ENCODE measurements around the gene PC.

Gene PC

DNA sequence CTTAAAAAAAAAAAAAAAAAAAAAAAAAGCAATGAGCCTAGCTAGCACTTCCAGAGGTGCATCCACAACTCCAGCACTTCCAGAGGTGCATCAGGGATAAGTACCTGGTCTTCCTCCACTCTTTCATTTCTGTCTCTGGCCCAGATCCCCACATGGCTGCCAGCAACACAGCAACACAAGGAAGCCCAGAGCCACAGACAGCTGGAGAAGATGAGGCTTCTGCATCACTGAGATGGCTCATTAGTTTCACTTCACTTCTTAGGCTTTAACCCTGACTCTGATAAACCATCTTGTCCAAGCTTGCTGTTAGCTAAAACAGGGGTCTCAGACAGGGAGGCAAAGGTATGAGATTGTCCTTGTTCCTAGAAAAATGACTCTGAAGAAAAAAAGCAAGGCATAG lies 35.6 kb downstream of the PC start:
- Histone ChIP-seq H3K36me3 (ENCODE audit: control insufficient read depth, insufficient read depth, low read length) (no peaks in the 10 kb centered on the region), H3K4me3 (ENCODE audit: low read depth, low read length) (no peak overlapping the region), H3K27ac (no peak overlapping the region), H3K27me3 (ENCODE audit: control insufficient read depth, insufficient read depth, low read length) (no peaks in the 10 kb centered on the region), H3K4me1 (no peaks in the 10 kb centered on the region), H3K4me2 (ENCODE audit: low read length) (no peak overlapping the region), H3K79me2 (peaks cover 6% of the 10 kb centered on the region), H3K9ac (no peak overlapping the region), H2AFZ (no peak overlapping the region), H3K9me3 (ENCODE audit: control insufficient read depth, low read length) (no peaks in the 10 kb centered on the region)
- TF ChIP-seq, protein P1, sequence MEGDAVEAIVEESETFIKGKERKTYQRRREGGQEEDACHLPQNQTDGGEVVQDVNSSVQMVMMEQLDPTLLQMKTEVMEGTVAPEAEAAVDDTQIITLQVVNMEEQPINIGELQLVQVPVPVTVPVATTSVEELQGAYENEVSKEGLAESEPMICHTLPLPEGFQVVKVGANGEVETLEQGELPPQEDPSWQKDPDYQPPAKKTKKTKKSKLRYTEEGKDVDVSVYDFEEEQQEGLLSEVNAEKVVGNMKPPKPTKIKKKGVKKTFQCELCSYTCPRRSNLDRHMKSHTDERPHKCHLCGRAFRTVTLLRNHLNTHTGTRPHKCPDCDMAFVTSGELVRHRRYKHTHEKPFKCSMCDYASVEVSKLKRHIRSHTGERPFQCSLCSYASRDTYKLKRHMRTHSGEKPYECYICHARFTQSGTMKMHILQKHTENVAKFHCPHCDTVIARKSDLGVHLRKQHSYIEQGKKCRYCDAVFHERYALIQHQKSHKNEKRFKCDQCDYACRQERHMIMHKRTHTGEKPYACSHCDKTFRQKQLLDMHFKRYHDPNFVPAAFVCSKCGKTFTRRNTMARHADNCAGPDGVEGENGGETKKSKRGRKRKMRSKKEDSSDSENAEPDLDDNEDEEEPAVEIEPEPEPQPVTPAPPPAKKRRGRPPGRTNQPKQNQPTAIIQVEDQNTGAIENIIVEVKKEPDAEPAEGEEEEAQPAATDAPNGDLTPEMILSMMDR (IDR thresholded peaks at IDR 0.05), result no peak

DNA sequence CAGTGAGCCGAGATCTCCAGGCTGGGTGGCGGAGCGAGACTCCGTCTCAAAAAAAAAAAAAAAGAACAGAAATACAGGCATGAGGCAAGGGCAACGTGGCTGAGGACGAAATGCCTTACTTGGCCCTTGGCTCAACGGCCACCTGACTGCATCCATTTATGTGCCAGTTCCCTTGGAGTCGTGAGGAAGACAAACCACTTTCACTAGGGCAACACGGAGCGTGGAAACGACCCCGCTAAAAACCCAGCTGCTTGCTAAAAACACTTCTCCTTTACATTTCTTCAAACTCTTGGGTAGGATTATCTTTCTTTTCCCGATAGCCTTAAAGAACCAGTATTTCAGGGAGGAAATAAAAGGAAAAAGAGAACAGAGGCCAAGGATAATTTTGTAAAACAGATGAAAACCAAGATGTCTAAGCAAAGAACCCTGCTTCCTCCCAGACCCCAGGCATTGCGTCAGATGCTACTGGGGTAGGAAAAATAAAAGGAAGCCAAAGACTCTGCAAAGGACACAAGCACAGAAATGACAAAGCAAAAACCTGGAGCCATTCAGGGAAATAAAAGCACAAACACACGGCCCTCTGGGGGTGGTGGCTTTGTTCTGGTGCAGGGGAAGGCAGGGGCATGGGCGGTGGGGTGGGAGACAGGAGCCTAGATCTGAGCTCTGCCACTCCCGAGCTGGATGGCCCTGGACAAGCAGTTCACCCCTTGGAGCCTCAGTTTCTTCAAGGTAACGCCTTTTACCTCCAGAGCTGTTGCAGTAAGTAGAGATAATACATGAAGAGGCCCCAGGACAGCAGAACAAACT lies 37.0 kb downstream of the PC start:
- H3K4me2 ChIP-seq (ENCODE audit: low read length), result no peak overlapping the region
- no peak overlapping the region for H3K4me3 ChIP-seq (ENCODE audit: low read depth, low read length)
- H2AFZ ChIP-seq, result no peak overlapping the region
- no peaks in the 10 kb centered on the region for H3K4me1 ChIP-seq
- TF ChIP-seq, protein P1 (IDR thresholded peaks at IDR 0.05), result no peak
- H3K27ac ChIP-seq, result no peak overlapping the region
- no peak overlapping the region for H3K9ac ChIP-seq
- H3K9me3 ChIP-seq (ENCODE audit: control insufficient read depth, low read length), result no peaks in the 10 kb centered on the region
- no peaks in the 10 kb centered on the region for H3K36me3 ChIP-seq (ENCODE audit: control insufficient read depth, insufficient read depth, low read length)
- peaks cover 12% of the 10 kb centered on the region for H3K79me2 ChIP-seq
- no peaks in the 10 kb centered on the region for H3K27me3 ChIP-seq (ENCODE audit: control insufficient read depth, insufficient read depth, low read length)

DNA sequence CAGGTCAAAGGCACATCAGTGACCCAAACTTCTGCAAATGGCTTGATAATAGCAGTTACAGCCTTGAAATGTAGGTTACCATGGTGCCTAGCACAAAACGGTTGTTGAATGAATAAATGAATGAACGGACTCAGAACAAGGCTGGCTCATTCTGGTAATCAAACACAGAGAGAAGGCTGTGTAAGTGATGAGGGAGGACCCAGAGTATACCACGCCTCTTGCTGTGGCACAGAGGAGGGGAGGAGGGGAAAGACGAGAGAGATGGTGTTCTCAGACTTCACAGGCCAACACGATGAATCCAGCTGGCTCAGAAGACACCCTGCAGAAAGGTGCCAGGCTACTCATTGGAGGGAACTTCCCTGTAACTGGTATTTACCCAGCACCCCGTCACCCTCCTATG lies 38.3 kb downstream of the PC start:
- Histone ChIP-seq H2AFZ (no peak overlapping the region), H3K4me1 (no peaks in the 10 kb centered on the region), H3K27ac (no peak overlapping the region), H3K9me3 (ENCODE audit: control insufficient read depth, low read length) (no peaks in the 10 kb centered on the region), H3K4me2 (ENCODE audit: low read length) (no peak overlapping the region), H3K4me3 (ENCODE audit: low read depth, low read length) (no peak overlapping the region), H3K27me3 (ENCODE audit: control insufficient read depth, insufficient read depth, low read length) (no peaks in the 10 kb centered on the region), H3K36me3 (ENCODE audit: control insufficient read depth, insufficient read depth, low read length) (no peaks in the 10 kb centered on the region), H3K9ac (no peak overlapping the region), H3K79me2 (peaks cover 19% of the 10 kb centered on the region)
- TF ChIP-seq, protein P1 (IDR thresholded peaks at IDR 0.05), result no peak

DNA sequence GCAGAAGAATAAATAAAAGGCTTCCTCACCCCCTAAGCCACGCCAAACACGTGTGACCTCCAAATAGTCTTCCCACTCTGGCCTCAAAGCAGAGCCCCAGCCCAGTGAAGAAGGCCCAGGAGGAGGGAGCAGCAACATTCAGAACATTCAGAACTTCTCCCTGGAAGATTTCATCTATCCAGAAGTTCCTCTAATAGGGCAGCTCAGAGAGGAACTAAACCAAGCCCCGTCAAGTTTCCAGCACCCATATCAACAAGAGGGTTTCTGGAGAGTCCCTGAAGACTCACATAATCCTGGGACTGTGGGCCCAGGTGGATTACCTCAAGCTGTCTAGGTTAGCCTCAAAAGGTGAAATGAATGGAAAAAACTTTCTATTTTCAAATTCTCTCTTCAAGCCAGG lies 39.4 kb downstream of the PC start:
- H3K79me2 ChIP-seq, result peaks cover 21% of the 10 kb centered on the region
- H3K9me3 ChIP-seq (ENCODE audit: control insufficient read depth, low read length), result no peaks in the 10 kb centered on the region
- H3K27ac ChIP-seq, result no peak overlapping the region
- H3K4me3 ChIP-seq (ENCODE audit: low read depth, low read length), result no peak overlapping the region
- H3K4me2 ChIP-seq (ENCODE audit: low read length), result no peak overlapping the region
- no peak overlapping the region for H3K9ac ChIP-seq
- TF ChIP-seq, protein P1 (IDR thresholded peaks at IDR 0.05), result no peak
- H2AFZ ChIP-seq, result no peak overlapping the region
- H3K4me1 ChIP-seq, result no peaks in the 10 kb centered on the region
- H3K27me3 ChIP-seq (ENCODE audit: control insufficient read depth, insufficient read depth, low read length), result no peaks in the 10 kb centered on the region
- no peaks in the 10 kb centered on the region for H3K36me3 ChIP-seq (ENCODE audit: control insufficient read depth, insufficient read depth, low read length)

DNA sequence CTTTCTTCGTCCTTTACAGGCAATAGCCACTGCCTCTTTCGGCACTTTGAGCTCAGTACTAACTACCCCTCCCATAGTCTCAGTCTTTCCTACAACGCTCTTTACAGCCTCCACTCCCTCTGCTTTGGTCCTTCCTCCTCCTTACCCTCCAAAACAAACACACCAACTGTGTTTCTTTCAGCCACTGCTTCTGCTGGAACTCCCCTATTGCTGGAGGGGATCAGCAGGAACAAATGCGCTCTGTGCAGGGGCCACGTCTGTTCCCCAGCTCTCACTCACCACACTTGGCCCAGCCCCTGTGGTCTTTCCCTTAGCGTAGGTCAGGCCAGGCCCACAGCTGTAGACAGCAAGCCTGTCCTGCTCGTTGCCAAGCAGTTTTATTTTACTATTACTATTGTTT lies 42.3 kb downstream of the PC start:
- H3K4me1 ChIP-seq, result no peaks in the 10 kb centered on the region

More for the DNA sequence above, 42.3 kb downstream of the PC start:
- Histone ChIP-seq H3K27me3 (ENCODE audit: control insufficient read depth, insufficient read depth, low read length) (no peaks in the 10 kb centered on the region), H3K9ac (no peak overlapping the region), H3K79me2 (peaks cover 17% of the 10 kb centered on the region), H2AFZ (no peak overlapping the region), H3K4me2 (ENCODE audit: low read length) (no peak overlapping the region), H3K36me3 (ENCODE audit: control insufficient read depth, insufficient read depth, low read length) (no peaks in the 10 kb centered on the region), H3K27ac (no peak overlapping the region), H3K4me3 (ENCODE audit: low read depth, low read length) (no peak overlapping the region), H3K9me3 (ENCODE audit: control insufficient read depth, low read length) (no peaks in the 10 kb centered on the region)
- TF ChIP-seq, protein P1 (IDR thresholded peaks at IDR 0.05), result no peak

All from parathyroid adenoma (tissue), 2 donors.